Stomach (tissue), 9 donors: Measurements from ENCODE around the gene UNC45B. TPM values are rescaled to one million over a fixed set of nuclear protein-coding genes. Genes with fewer than 3 reads are reported as not detected.

ENCODE experiments used
- DNase-seq, 2 donors: peaks; one replicate each; pipeline versions ENCODE4 v3.0.0 to v3.0.0-alpha.2; 2013 to 2019
- H3K27ac ChIP-seq, 5 donors: fragments of 200-600 bp in 4 of 5; sonication (generic) in 4 of 5; one replicate each; pipeline ENCODE4 v1.5.1; 2013 to 2019; ENCODE audit warnings: mild to moderate bottlenecking in 1 of 5, moderate library complexity in 1 of 5
- H3K27me3 ChIP-seq, 3 donors: fragments of 200-600 bp; sonication (generic); one replicate each; pipeline ENCODE4 v1.5.1; 2017 to 2019; ENCODE audit warnings: mixed run types in 1 of 3
- H3K36me3 ChIP-seq, 4 donors: fragments of 200-600 bp; sonication (generic); 1 replicate in 3 of 4; 2 replicates in 1 of 4; pipeline ENCODE4 v1.5.1; 2016 to 2019
- H3K4me1 ChIP-seq, 4 donors: fragments of 200-600 bp; sonication (generic); one replicate each; pipeline ENCODE4 v1.5.1; 2016 to 2019
- H3K4me3 ChIP-seq, 4 donors: fragments of 200-600 bp; sonication (generic) in 3 of 4; one replicate each; pipeline ENCODE4 v1.5.1; 2016 to 2019; ENCODE audit warnings: mild to moderate bottlenecking in 1 of 4
- H3K9me3 ChIP-seq, 4 donors: fragments of 200-600 bp; sonication (generic); one replicate each; pipeline ENCODE4 v1.5.1; 2016 to 2019
- CTCF ChIP-seq, 7 experiments: fragments of 450-650 bp in 4 of 7; fragments of 200-600 bp in 3 of 7; sonication (generic) in 3 of 7; IDR thresholded peaks; one replicate each; pipeline ENCODE4 v1.5.1; 2016 to 2019; ENCODE audit warnings: antibody characterized with exemption in 7 of 7, control low read depth in 2 of 7, mild to moderate bottlenecking in 1 of 7
- EP300 ChIP-seq: sonication (generic); formaldehyde crosslinking; IDR thresholded peaks from one replicate; pipeline ENCODE4 v1.6.1; 2017; ENCODE audit warnings: antibody characterized with exemption
- POLR2A ChIP-seq, 4 donors: fragments of 450-650 bp; IDR thresholded peaks; one replicate each; pipeline ENCODE4 v1.6.1; 2016; ENCODE audit warnings: antibody characterized with exemption in 4 of 4, control low read depth in 2 of 4, mild to moderate bottlenecking in 1 of 4, moderate library complexity in 1 of 4
- POLR2AphosphoS5 ChIP-seq, 3 donors: sonication (generic); formaldehyde crosslinking; IDR thresholded peaks; one replicate each; pipeline ENCODE4 v1.6.1; 2016; ENCODE audit warnings: antibody characterized with exemption in 3 of 3
- WGBS, 5 donors: extraction: QIAGEN DNeasy Blood & Tissue Kit in 3 of 5; methylation state at CpG; one replicate each; pipeline versions ENCODE4 v1.1.5 to v1.1.7; 2013 to 2018; 5-methylcytosine and 5-hydroxymethylcytosine counted together
- intact Hi-C: fragments of 100-400 bp; cut with DNase I; formaldehyde crosslinking; loops from one replicate; pipeline ENCODE4 v1.15.1; 2023; ENCODE audit warnings: low total_unique reads
- polyA plus RNA-seq, 3 donors: library from polyadenylated mRNA; stranded (reverse); fragments of 200-250 nt; gene quantifications; one replicate each; pipeline ENCODE4 v1.2.3, GENCODE V29; 2013
- total RNA-seq, 5 donors: library from RNA; depleted of rRNA; stranded (reverse); fragments of >200 nt; gene quantifications; one replicate each; pipeline versions ENCODE4 v1.1.0 to v1.2.3, GENCODE V29; 2014 to 2016
- donor health status: healthy with polysubstance abuse.
- donor health status: Bipolar disorder and iron deficiency.
- donor health status: healthy.

Gene UNC45B
- total and polyA plus RNA-seq, 8 donors: 0.05 to 1.8 (median 0.30) TPM; not detected in 2

- TF ChIP-seq POLR2A (IDR thresholded peaks at IDR 0.05) (no peak), CTCF (IDR thresholded peaks at IDR 0.05) (no peak), EP300 (no peak), POLR2AphosphoS5 (IDR thresholded peaks at IDR 0.05) (no peak)
- WGBS, 5 donors: 55 to 65% (median 60%) methylated on average over 5 of the region's 5 CpGs
These were observed 69.5 kb downstream of the UNC45B start for GRCh38 chr17:35217107-35217506.

GRCh38 chr17:35218915-35219314, 71.3 kb downstream of the UNC45B start:
- 42 to 60% (median 52%) methylated on average over 2 of the region's 2 CpGs for WGBS, 5 donors
- H3K27me3 ChIP-seq: peaks cover 0 to 6% (median 0%) of the 10 kb centered on the region in 3 donors
- intact Hi-C loops: no loop called here
- no peak for DNase-seq
- H3K27ac ChIP-seq: peak overlapping the region in 2 of 5 donors; percentile 20 to 61
- peaks cover 5 to 11% (median 8%) of the 10 kb centered on the region in 4 donors for H3K9me3 ChIP-seq
- no peaks in the 10 kb centered on the region for H3K36me3 ChIP-seq
- no peak overlapping the region for H3K4me3 ChIP-seq
- TF ChIP-seq EP300 (no peak), POLR2AphosphoS5 (IDR thresholded peaks at IDR 0.05) (no peak)
- no peaks in the 10 kb centered on the region for H3K4me1 ChIP-seq

More at GRCh38 chr17:35217107-35217506, 69.5 kb downstream of the UNC45B start:
- Histone ChIP-seq H3K36me3 (no peaks in the 10 kb centered on the region), H3K27ac (no peak overlapping the region), H3K9me3 (peaks cover 0 to 2% (median under 1%) of the 10 kb centered on the region in 4 donors), H3K27me3 (peaks cover 0 to 2% (median 0%) of the 10 kb centered on the region in 3 donors), H3K4me3 (no peak overlapping the region), H3K4me1 (no peaks in the 10 kb centered on the region)
- DNase-seq: no peak
- intact Hi-C loops: no loop called here

GRCh38 chr17:35222452-35222851, 74.8 kb downstream of the UNC45B start:
- no peaks in the 10 kb centered on the region for H3K36me3 ChIP-seq
- peaks cover 5 to 11% (median 8%) of the 10 kb centered on the region in 4 donors for H3K9me3 ChIP-seq
- no peak for TF ChIP-seq CTCF (IDR thresholded peaks at IDR 0.05)
- no peak for TF ChIP-seq POLR2A (IDR thresholded peaks at IDR 0.05)
- no peak for TF ChIP-seq POLR2AphosphoS5 (IDR thresholded peaks at IDR 0.05)
- no peak for TF ChIP-seq EP300
- 86 to 100% (median 93%) methylated on average over 2 of the region's 2 CpGs for WGBS, 5 donors
- no peak overlapping the region for H3K4me3 ChIP-seq
- peaks cover 0 to 6% (median 0%) of the 10 kb centered on the region in 3 donors for H3K27me3 ChIP-seq
- intact Hi-C loops: no loop called here
- no peak for DNase-seq
- H3K4me1 ChIP-seq: no peaks in the 10 kb centered on the region
- no peak overlapping the region for H3K27ac ChIP-seq

GRCh38 chr17:35224436-35224835, 76.8 kb downstream of the UNC45B start:
- H3K27me3 ChIP-seq: peaks cover 0 to 6% (median 0%) of the 10 kb centered on the region in 3 donors
- intact Hi-C loops: no loop called here
- no peak overlapping the region for H3K27ac ChIP-seq
- no peak overlapping the region for H3K4me3 ChIP-seq
- H3K9me3 ChIP-seq: peaks cover 5 to 11% (median 8%) of the 10 kb centered on the region in 4 donors
- WGBS, 5 donors: 33 to 60% (median 46%) methylated on average over 1 of the region's 1 CpG
- TF ChIP-seq POLR2AphosphoS5 (IDR thresholded peaks at IDR 0.05): no peak
- no peak for TF ChIP-seq POLR2A (IDR thresholded peaks at IDR 0.05)
- no peak for TF ChIP-seq EP300
- TF ChIP-seq CTCF (IDR thresholded peaks at IDR 0.05): no peak
- no peak for DNase-seq
- H3K4me1 ChIP-seq: no peaks in the 10 kb centered on the region
- H3K36me3 ChIP-seq: no peaks in the 10 kb centered on the region

GRCh38 chr17:35227546-35227945, 79.9 kb downstream of the UNC45B start:
- intact Hi-C loops: no loop called here
- 91 to 100% (median 96%) methylated on average over 2 of the region's 2 CpGs for WGBS, 5 donors

More at GRCh38 chr17:35227546-35227945, 79.9 kb downstream of the UNC45B start:
- H3K9me3 ChIP-seq: peaks cover under 1 to 5% (median 3%) of the 10 kb centered on the region in 4 donors
- no peak overlapping the region for H3K4me3 ChIP-seq
- DNase-seq: no peak
- H3K27me3 ChIP-seq: no peaks in the 10 kb centered on the region
- H3K27ac ChIP-seq: no peak overlapping the region
- H3K36me3 ChIP-seq: no peaks in the 10 kb centered on the region
- TF ChIP-seq EP300: no peak
- no peak for TF ChIP-seq CTCF (IDR thresholded peaks at IDR 0.05)
- TF ChIP-seq POLR2A (IDR thresholded peaks at IDR 0.05): no peak
- TF ChIP-seq POLR2AphosphoS5 (IDR thresholded peaks at IDR 0.05): no peak
- H3K4me1 ChIP-seq: no peaks in the 10 kb centered on the region
